SU-DHL-6 (cell line): Measurements from ENCODE around the gene KRTAP10-11.

Experiments
- H2AFZ ChIP-seq: fragments of 200-600 bp; sonication (generic); 2 replicates; pipeline ENCODE4 v1.6.1; 2014; ENCODE audit warnings: low read depth, mild to moderate bottlenecking, moderate library complexity, mixed read lengths, antibody characterized with exemption, low read length; ENCODE audit not compliant: severe bottlenecking
- H3F3A ChIP-seq: fragments of 200-600 bp; shearing (Covaris generic); 2 replicates; pipeline ENCODE4 v1.6.0; 2016; ENCODE audit warnings: antibody characterized with exemption, mild to moderate bottlenecking; ENCODE audit not compliant: insufficient read depth
- H3K27ac ChIP-seq: fragments of 200-600 bp; sonication (generic); 2 replicates; pipeline ENCODE4 v1.5.1; 2016; ENCODE audit warnings: low read depth, mild to moderate bottlenecking, low read length, moderate library complexity, mixed read lengths
- H3K27me3 ChIP-seq: fragments of 200-600 bp; sonication (generic), shearing (Covaris generic); 2 replicates; pipeline ENCODE4 v1.6.0; 2014; ENCODE audit warnings: mild to moderate bottlenecking, low read length
- H3K36me3 ChIP-seq: fragments of 200-600 bp; sonication (generic); 2 replicates; pipeline ENCODE4 v1.6.1; 2014; ENCODE audit warnings: mild to moderate bottlenecking, low read length, mixed read lengths
- H3K4me2 ChIP-seq: fragments of 300-600, 200-600 bp; shearing (Covaris generic), sonication (generic); 2 replicates; pipeline ENCODE4 v1.6.0; 2014; ENCODE audit warnings: low read length, low read depth, mild to moderate bottlenecking; ENCODE audit not compliant: poor library complexity, severe bottlenecking
- H3K4me3 ChIP-seq: fragments of 200-600 bp; sonication (generic); 2 replicates; pipeline ENCODE4 v1.5.1; 2014; ENCODE audit warnings: antibody characterized with exemption, low read length, mild to moderate bottlenecking, mixed read lengths; ENCODE audit not compliant: insufficient read depth, poor library complexity, severe bottlenecking
- H3K79me2 ChIP-seq: fragments of 200-600 bp; sonication (generic); 2 replicates; pipeline ENCODE4 v1.6.1; 2014; ENCODE audit warnings: mild to moderate bottlenecking, low read length, moderate library complexity; ENCODE audit not compliant: insufficient read depth
- H3K9ac ChIP-seq: fragments of 200-600 bp; sonication (generic); 2 replicates; pipeline ENCODE4 v1.7.0; 2014; ENCODE audit warnings: mild to moderate bottlenecking, low read length
- H3K9me2 ChIP-seq: fragments of 200-600 bp; sonication (generic); replicated peaks from 2 replicates; pipeline ENCODE4 v1.6.1; 2014; ENCODE audit warnings: low read length; ENCODE audit not compliant: insufficient read depth
- H3K9me3 ChIP-seq: fragments of 200-600 bp; sonication (generic); 2 replicates; pipeline ENCODE4 v1.6.1; 2014; ENCODE audit warnings: low read length, mixed read lengths; ENCODE audit not compliant: insufficient read depth
- H4K20me1 ChIP-seq: fragments of 200-600 bp; sonication (generic); 2 replicates; pipeline ENCODE4 v1.6.1; 2014; ENCODE audit warnings: low read depth, mild to moderate bottlenecking, antibody characterized with exemption, low read length, moderate library complexity, mixed read lengths
- CTCF ChIP-seq: fragments of 200-600 bp; sonication (generic); IDR thresholded peaks from one replicate; pipeline ENCODE4 v1.5.1; 2017; ENCODE audit warnings: antibody characterized with exemption, mild to moderate bottlenecking, low read length, moderate library complexity; ENCODE audit not compliant: insufficient read depth, poor library complexity, severe bottlenecking
- EZH2phosphoT487 ChIP-seq: fragments of 200-600 bp; sonication (generic), shearing (Covaris generic); conservative IDR thresholded peaks from 2 replicates; pipeline ENCODE4 v1.6.1; 2018; ENCODE audit warnings: mild to moderate bottlenecking, antibody characterized with exemption, low read length, moderate library complexity, mixed read lengths

Gene KRTAP10-11

GRCh38 chr21:44611551-44611950 is 34.7 kb upstream of the KRTAP10-11 start:
- H3K9me3 ChIP-seq = no peaks in the 10 kb centered on the region
- H3K9me2 ChIP-seq = no peaks in the 10 kb centered on the region
- H3K9ac ChIP-seq = no peak overlapping the region
- no peaks in the 10 kb centered on the region for H4K20me1 ChIP-seq
- H2AFZ ChIP-seq = no peak overlapping the region
- H3K36me3 ChIP-seq = no peaks in the 10 kb centered on the region
- no peaks in the 10 kb centered on the region for H3K27me3 ChIP-seq
- H3K79me2 ChIP-seq = no peaks in the 10 kb centered on the region
- no peak overlapping the region for H3K4me3 ChIP-seq
- no peak for TF ChIP-seq CTCF
- no peak for TF ChIP-seq EZH2phosphoT487
- H3F3A ChIP-seq = no peaks in the 10 kb centered on the region
- no peak overlapping the region for H3K27ac ChIP-seq
- no peak overlapping the region for H3K4me2 ChIP-seq

- Histone ChIP-seq H3K9me2 (no peaks in the 10 kb centered on the region), H3K4me2 (no peak within 1 kb of the TSS), H3K9me3 (no peaks in the 10 kb centered on the region), H3F3A (no peaks in the 10 kb centered on the region), H3K4me3 (no peak within 1 kb of the TSS), H4K20me1 (no peaks in the 10 kb centered on the region), H3K27ac (no peak within 1 kb of the TSS), H3K36me3 (no peaks in the 10 kb centered on the region), H2AFZ (no peak within 1 kb of the TSS), H3K79me2 (no peaks in the 10 kb centered on the region), H3K9ac (no peak within 1 kb of the TSS), H3K27me3 (no peaks in the 10 kb centered on the region)
- TF ChIP-seq EZH2phosphoT487 = no peak
- no peak for TF ChIP-seq CTCF
These were observed 34.2 kb upstream of the KRTAP10-11 start, which contains the start of gene KRTAP10-8 for GRCh38 chr21:44612029-44612486. TSS of gene KRTAP10-8 (plus strand) at chr21:44612079. CDS start at chr21:44612101, 22 bp downstream.

GRCh38 chr21:44612669-44613229 is 33.5 kb upstream of the KRTAP10-11 start:
- Histone ChIP-seq H3K4me2 (no peak overlapping the region), H3K36me3 (no peaks in the 10 kb centered on the region), H2AFZ (no peak overlapping the region), H3K9ac (no peak overlapping the region), H3K4me3 (no peak overlapping the region), H4K20me1 (no peaks in the 10 kb centered on the region), H3K27me3 (no peaks in the 10 kb centered on the region), H3K9me3 (no peaks in the 10 kb centered on the region), H3K9me2 (no peaks in the 10 kb centered on the region), H3F3A (no peaks in the 10 kb centered on the region), H3K79me2 (no peaks in the 10 kb centered on the region), H3K27ac (no peak overlapping the region)
- no peak for TF ChIP-seq CTCF
- no peak for TF ChIP-seq EZH2phosphoT487
